OCI-LY1 (cell line): ENCODE results near the gene CRYBA1.

Experiments
- H2AFZ ChIP-seq: fragments of 200-600 bp; sonication (generic), shearing (Covaris generic); 2 replicates; pipeline ENCODE4 v1.6.0; 2014; ENCODE audit warnings: antibody characterized with exemption, mild to moderate bottlenecking, low read length
- H3F3A ChIP-seq: fragments of 200-600 bp; sonication (generic), shearing (Covaris generic); 2 replicates; pipeline ENCODE4 v1.6.0; 2014; ENCODE audit warnings: mild to moderate bottlenecking, antibody characterized with exemption, low read length, moderate library complexity; ENCODE audit not compliant: insufficient read depth
- H3K27ac ChIP-seq: fragments of 200-600 bp; sonication (generic); 2 replicates; pipeline ENCODE4 v1.5.1; 2014; ENCODE audit warnings: low read length, mixed run types, mild to moderate bottlenecking, low read depth; ENCODE audit not compliant: poor library complexity, severe bottlenecking
- H3K27me3 ChIP-seq: fragments of 200-600 bp; sonication (generic); 2 replicates; pipeline ENCODE4 v1.6.0; 2014; ENCODE audit warnings: antibody characterized with exemption, mild to moderate bottlenecking, low read length, moderate library complexity; ENCODE audit not compliant: insufficient read depth
- H3K36me3 ChIP-seq: fragments of 200-600 bp; sonication (generic); 2 replicates; pipeline ENCODE4 v1.6.1; 2014; ENCODE audit warnings: mild to moderate bottlenecking, antibody characterized with exemption, low read length, moderate library complexity, mixed read lengths; ENCODE audit not compliant: insufficient read depth
- H3K4me1 ChIP-seq: fragments of 200-600 bp; sonication (generic); 2 replicates; pipeline ENCODE4 v1.5.1; 2014; ENCODE audit warnings: mild to moderate bottlenecking, low read length, moderate library complexity; ENCODE audit not compliant: insufficient read depth, severe bottlenecking
- H3K4me2 ChIP-seq: fragments of 200-600 bp; sonication (generic), shearing (Covaris generic); 2 replicates; pipeline ENCODE4 v1.6.1; 2014; ENCODE audit warnings: low read length
- H3K4me3 ChIP-seq: fragments of 200-600 bp; sonication (generic); 2 replicates; pipeline ENCODE4 v1.5.1; 2014; ENCODE audit warnings: low read length, low read depth, mild to moderate bottlenecking, mixed read lengths; ENCODE audit not compliant: poor library complexity, severe bottlenecking
- H3K79me2 ChIP-seq: fragments of 200-600 bp; shearing (Covaris generic); 2 replicates; pipeline ENCODE4 v1.6.1; 2016; ENCODE audit warnings: mixed run types, low read length, mixed read lengths; ENCODE audit not compliant: insufficient read depth
- H3K9ac ChIP-seq: fragments of 200-600 bp; sonication (generic), shearing (Covaris generic); 2 replicates; pipeline ENCODE4 v1.6.1; 2014; ENCODE audit warnings: mild to moderate bottlenecking, low read length, mixed read lengths
- H3K9me2 ChIP-seq: fragments of 200-600 bp; sonication (generic), shearing (Covaris generic); 2 replicates; pipeline ENCODE4 v1.6.1; 2014; ENCODE audit warnings: low read depth, mild to moderate bottlenecking, low read length, mixed read lengths
- H3K9me3 ChIP-seq: fragments of 200-600 bp; shearing (Covaris generic); 2 replicates; pipeline ENCODE4 v1.6.1; 2014; ENCODE audit warnings: low read length, mixed read lengths
- H4K20me1 ChIP-seq: fragments of 200-600 bp; sonication (generic), shearing (Covaris generic); 2 replicates; pipeline ENCODE4 v1.6.0; 2016; ENCODE audit warnings: mild to moderate bottlenecking, low read length; ENCODE audit not compliant: insufficient read depth
- EZH2 ChIP-seq: fragments of 200-600 bp; sonication (generic), shearing (Covaris generic); IDR thresholded peaks from 2 replicates; pipeline ENCODE4 v1.8.0; 2017; ENCODE audit warnings: borderline replicate concordance, mixed run types, mild to moderate bottlenecking, antibody characterized with exemption, low read length, moderate library complexity, mixed read lengths
- TF ChIP-seq, protein P1 (sequence below): fragments of 200-600 bp; sonication (generic), shearing (Covaris generic); IDR thresholded peaks from 2 replicates; pipeline ENCODE4 v1.5.1; 2017; ENCODE audit warnings: mild to moderate bottlenecking, antibody characterized with exemption, low read length, moderate library complexity, mixed read lengths

CRYBA1 gene

DNA sequence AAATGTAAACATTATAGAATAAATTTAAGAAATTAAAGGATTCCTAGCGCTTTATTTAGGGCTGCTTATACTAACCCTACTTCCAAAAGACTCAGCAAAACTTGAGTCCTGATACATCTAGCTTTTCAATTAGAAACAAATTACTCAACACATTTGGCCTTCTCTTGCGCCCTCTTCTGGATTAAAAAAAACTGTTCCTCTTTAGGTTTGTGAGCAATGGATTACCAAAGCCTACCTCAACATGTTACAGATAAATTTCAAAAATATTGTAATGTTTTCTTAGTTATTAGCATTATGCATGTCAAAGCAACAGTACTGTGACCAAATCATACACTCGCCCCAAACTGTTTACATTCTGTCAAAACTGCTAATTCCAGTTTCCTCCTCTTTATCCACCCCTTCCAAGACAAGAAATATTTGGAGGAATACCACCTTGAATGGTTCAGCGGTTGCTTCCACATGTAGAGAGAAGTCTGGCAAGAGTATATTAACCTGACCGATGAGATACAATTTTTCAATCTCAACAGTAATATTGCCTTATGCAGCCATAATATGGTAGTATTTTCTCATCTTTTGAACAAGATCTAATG lies 44.6 kb downstream of the CRYBA1 start:
- Histone ChIP-seq H3K4me1 (peaks cover 28% of the 10 kb centered on the region), H3K27me3 (no peaks in the 10 kb centered on the region), H3F3A (no peaks in the 10 kb centered on the region), H3K4me3 (peak overlapping the region; percentile 75), H3K4me2 (peak overlapping the region; percentile 87), H3K79me2 (peaks cover 68% of the 10 kb centered on the region), H3K36me3 (peaks cover 49% of the 10 kb centered on the region), H4K20me1 (0 out of 2 replicates have a peak, but pooled peaks cover 3% of the 10 kb centered on the region), H3K9ac (peak overlapping the region; percentile 77), H2AFZ (no peak overlapping the region), H3K9me3 (peaks cover 14% of the 10 kb centered on the region), H3K9me2 (no peaks in the 10 kb centered on the region), H3K27ac (peak overlapping the region; percentile 44)
- TF ChIP-seq, protein P1, sequence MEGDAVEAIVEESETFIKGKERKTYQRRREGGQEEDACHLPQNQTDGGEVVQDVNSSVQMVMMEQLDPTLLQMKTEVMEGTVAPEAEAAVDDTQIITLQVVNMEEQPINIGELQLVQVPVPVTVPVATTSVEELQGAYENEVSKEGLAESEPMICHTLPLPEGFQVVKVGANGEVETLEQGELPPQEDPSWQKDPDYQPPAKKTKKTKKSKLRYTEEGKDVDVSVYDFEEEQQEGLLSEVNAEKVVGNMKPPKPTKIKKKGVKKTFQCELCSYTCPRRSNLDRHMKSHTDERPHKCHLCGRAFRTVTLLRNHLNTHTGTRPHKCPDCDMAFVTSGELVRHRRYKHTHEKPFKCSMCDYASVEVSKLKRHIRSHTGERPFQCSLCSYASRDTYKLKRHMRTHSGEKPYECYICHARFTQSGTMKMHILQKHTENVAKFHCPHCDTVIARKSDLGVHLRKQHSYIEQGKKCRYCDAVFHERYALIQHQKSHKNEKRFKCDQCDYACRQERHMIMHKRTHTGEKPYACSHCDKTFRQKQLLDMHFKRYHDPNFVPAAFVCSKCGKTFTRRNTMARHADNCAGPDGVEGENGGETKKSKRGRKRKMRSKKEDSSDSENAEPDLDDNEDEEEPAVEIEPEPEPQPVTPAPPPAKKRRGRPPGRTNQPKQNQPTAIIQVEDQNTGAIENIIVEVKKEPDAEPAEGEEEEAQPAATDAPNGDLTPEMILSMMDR: peak; percentile 68
- TF ChIP-seq EZH2: no peak

DNA sequence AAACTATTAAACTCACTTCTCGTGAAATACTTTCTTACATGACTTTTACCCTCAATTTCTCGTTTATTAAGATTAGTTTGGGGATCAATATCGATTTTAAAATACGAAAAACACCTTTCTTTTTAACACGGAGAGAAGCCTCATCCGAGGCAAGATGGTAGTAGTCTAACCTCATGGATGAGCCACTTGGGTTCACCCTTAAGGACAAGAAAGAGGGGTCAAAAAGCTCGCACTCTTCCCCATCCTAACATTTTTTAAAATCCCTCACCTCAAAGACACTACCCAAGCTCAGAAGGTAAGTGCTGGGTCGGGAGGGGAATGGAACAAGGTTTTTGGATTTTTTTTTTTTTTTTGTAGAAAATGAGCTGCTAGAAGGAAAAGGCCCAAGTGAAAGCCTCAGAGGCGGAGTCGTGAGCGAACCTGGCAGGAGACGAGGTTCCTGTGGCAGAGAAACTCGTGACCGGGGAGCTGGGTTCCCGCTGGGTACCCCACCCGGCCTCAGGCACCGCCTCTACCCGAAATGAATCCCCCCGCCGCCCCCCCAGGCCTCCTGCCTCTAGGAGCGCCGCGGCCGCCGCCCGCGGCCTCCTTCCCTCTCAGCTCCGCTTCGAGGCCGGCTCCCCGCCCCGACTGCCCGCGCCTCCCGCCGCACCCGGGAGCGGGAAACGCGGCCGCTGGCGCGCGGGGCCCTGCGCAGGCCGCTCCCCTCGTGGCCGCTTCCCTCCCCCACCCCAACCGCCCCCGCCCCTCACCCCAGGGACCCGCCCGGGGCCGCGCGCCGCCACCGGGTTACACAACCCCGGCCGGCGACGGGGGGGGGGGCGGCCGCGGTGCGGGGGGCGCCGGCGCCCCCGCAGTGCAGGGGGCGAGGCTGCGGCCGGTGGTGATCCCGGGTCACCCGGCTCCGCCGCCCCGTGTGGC lies 45.7 kb downstream of the CRYBA1 start:
- H3K9me2 ChIP-seq: no peaks in the 10 kb centered on the region
- peaks cover 38% of the 10 kb centered on the region for H3K36me3 ChIP-seq
- H3K4me3 ChIP-seq: peak overlapping the region; percentile 75
- H3K27me3 ChIP-seq: no peaks in the 10 kb centered on the region
- peaks cover 57% of the 10 kb centered on the region for H3K79me2 ChIP-seq
- peak overlapping the region; percentile 91 for H3K27ac ChIP-seq
- no peak for TF ChIP-seq EZH2
- TF ChIP-seq, protein P1: no peak
- peaks cover 28% of the 10 kb centered on the region for H3K4me1 ChIP-seq
- H3K9ac ChIP-seq: peak overlapping the region; percentile 83
- H2AFZ ChIP-seq: no peak overlapping the region
- H3F3A ChIP-seq: 0 out of 2 replicates have a peak, but pooled peaks cover 4% of the 10 kb centered on the region
- H4K20me1 ChIP-seq: 0 out of 2 replicates have a peak, but pooled peaks cover 3% of the 10 kb centered on the region
- peaks cover 9% of the 10 kb centered on the region for H3K9me3 ChIP-seq
- H3K4me2 ChIP-seq: peak overlapping the region; percentile 87

DNA sequence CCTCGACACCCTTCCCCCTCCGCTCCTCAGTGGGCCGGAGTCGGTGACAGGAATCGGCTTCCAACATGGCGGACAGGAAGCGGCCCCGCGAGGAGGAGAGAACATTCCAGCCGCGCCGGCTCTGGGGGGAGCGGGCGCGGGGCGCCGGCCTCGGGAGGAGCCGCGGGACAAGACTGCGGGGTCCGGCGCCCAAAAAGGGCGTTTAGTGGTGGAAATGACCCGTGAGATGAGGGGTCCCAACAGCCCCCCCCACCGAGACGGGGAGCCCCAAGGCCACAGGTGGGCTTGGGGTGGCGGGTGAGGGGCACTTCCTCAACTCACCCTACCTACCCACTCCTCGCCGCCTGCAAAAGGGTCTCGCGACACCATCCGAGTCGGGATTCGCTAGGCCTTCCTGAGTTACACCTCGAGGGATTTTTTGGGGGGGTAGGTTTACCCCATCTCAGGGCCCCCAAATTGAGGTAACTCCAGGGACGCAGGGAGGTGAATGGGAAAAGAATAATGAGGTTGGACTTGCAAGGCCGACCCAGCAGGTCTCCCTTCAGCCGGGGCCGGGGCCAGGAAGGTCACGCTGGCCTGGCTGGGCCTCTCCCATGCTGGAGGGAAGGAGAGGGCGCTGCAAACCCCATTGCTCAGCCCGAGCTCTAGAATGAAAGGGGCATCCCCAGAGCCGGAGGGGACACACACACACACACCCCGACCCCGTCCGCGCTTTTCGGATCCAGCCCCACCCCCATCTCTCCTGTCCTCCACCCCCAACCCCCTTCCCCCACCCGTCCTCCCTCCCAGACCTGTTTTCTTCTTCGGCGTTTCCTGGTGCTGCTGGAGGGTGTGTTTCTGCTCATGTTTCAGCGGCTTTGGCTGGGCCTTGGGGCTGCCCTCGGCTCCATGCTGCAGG lies 46.6 kb downstream of the CRYBA1 start:
- Histone ChIP-seq H3K36me3 (peaks cover 29% of the 10 kb centered on the region), H2AFZ (no peak overlapping the region), H3F3A (0 out of 2 replicates have a peak, but pooled peaks cover 4% of the 10 kb centered on the region), H3K4me1 (peaks cover 28% of the 10 kb centered on the region), H3K9ac (peak overlapping the region; percentile 83), H3K4me2 (peak overlapping the region; percentile 62), H3K27ac (peak overlapping the region; percentile 91), H3K79me2 (peaks cover 48% of the 10 kb centered on the region), H4K20me1 (0 out of 2 replicates have a peak, but pooled peaks cover 2% of the 10 kb centered on the region), H3K27me3 (no peaks in the 10 kb centered on the region), H3K9me3 (no peaks in the 10 kb centered on the region), H3K9me2 (no peaks in the 10 kb centered on the region), H3K4me3 (peak overlapping the region; percentile 75)
- no peak for TF ChIP-seq EZH2
- TF ChIP-seq, protein P1: no peak
